Left lung (tissue), 10 donors: Measurements from ENCODE around the gene TRIM39. TPM values are rescaled to one million over a fixed set of nuclear protein-coding genes. Genes with fewer than 3 reads are reported as not detected.

Experiments used
- ATAC-seq: fragments of 200-7000 bp; cut with Tn5 transposase; one replicate; pipeline ENCODE4 v1.9.1; 2020; ENCODE audit warnings: moderate library complexity
- DNase-seq, 4 donors: peaks; one replicate each; pipeline ENCODE4 v3.0.0-alpha.2; 2013 to 2020
- H3K27ac ChIP-seq, 2 donors: fragments of 200-600 bp; sonication (generic) in 1 of 2; one replicate each; pipeline versions ENCODE4 v1.5.0 to v1.8.0; 2020 to 2021
- H3K27me3 ChIP-seq, 2 donors: fragments of 200-600 bp; sonication (generic) in 1 of 2; one replicate each; pipeline versions ENCODE4 v1.5.0 to v1.8.0; 2020 to 2021
- H3K36me3 ChIP-seq, 2 donors: fragments of 200-600 bp; sonication (generic) in 1 of 2; one replicate each; pipeline versions ENCODE4 v1.5.0 to v1.8.0; 2020 to 2021
- H3K4me1 ChIP-seq, 2 donors: fragments of 200-600 bp; one replicate each; pipeline ENCODE4 v1.8.0; 2021
- H3K4me3 ChIP-seq, 2 donors: fragments of 200-600 bp; sonication (generic) in 1 of 2; one replicate each; pipeline versions ENCODE4 v1.5.0 to v1.8.0; 2020 to 2021; ENCODE audit warnings: mild to moderate bottlenecking in 1 of 2
- H3K9me3 ChIP-seq, 2 donors: fragments of 200-600 bp; sonication (generic) in 1 of 2; one replicate each; pipeline versions ENCODE4 v1.5.0 to v1.8.0; 2020 to 2021
- intact Hi-C, 2 donors: fragments of 100-400 bp; cut with DNase I; formaldehyde crosslinking; loops; one replicate each; pipeline versions ENCODE4 v1.11.2 to v1.14.2; 2022
- polyA plus RNA-seq, 6 donors: library from polyadenylated mRNA; unstranded; fragments of 120-200 nt; gene quantifications; one replicate each; pipeline ENCODE4 v1.2.1, GENCODE V29; 2013; ENCODE audit not compliant: insufficient read length in 6 of 6
- total RNA-seq, 2 donors: library from RNA; stranded (reverse); fragmentation: NEBNext Ultra II Directional; extraction: Animal tissue kit (Norgen Biotek cat#: 25700); gene quantifications; one replicate each; pipeline ENCODE4 v1.2.1, GENCODE V29; 2021
- TF ChIP-seq, protein P1 (sequence below), 2 donors: fragments of 200-600 bp; sonication (generic) in 1 of 2; IDR thresholded peaks; one replicate each; pipeline versions ENCODE4 v1.5.0 to v1.8.0; 2021; ENCODE audit warnings: antibody characterized with exemption in 2 of 2
- donor health status: DM: no; HTN: yes; CAD: no.
- donor health status: DM: no; HTN: no; CAD: no.

TRIM39 gene
- total and polyA plus RNA-seq, 8 donors, result 10.2 to 13.7 (median 12.0) TPM

DNA sequence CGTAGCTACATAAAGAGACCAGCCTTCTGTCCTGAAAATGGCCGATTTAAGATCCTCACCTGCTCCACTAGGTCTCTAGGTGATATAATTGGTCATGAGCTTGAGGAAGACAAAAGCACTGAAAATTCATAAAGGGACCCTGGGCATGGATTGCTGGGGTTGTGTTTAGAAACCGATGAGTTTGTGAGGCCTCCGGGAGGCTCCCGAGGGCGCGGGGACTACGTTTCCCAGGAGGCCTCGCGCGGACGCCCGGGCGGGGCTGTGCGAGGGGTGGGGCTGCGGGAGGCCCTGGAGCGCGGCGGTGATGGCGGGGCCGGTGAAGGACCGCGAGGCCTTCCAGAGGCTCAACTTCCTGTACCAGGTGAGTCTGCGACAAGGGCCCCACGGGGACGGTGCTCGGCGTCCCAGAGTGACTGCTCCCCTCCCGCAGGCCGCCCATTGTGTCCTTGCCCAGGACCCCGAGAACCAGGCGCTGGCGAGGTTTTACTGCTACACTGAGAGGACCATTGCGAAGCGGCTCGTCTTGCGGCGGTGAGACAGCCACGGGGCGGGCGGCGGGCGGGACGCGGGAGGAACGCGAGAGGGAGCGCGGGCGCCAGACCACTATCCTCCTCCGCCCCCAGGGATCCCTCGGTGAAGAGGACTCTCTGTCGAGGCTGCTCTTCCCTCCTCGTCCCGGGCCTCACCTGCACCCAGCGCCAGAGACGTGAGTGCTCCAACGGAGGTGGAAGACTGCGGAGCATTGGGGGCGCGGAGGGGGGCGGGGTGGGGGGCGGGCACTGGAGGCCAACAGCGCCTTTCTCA lies 18.3 kb downstream of the TRIM39 start, which contains the start of gene RPP21:
TSS of gene RPP21 (plus strand) at position 289 of the 804 bp plus-strand sequence. CDS start at position 305, 16 bp downstream.
- TF ChIP-seq, protein P1, sequence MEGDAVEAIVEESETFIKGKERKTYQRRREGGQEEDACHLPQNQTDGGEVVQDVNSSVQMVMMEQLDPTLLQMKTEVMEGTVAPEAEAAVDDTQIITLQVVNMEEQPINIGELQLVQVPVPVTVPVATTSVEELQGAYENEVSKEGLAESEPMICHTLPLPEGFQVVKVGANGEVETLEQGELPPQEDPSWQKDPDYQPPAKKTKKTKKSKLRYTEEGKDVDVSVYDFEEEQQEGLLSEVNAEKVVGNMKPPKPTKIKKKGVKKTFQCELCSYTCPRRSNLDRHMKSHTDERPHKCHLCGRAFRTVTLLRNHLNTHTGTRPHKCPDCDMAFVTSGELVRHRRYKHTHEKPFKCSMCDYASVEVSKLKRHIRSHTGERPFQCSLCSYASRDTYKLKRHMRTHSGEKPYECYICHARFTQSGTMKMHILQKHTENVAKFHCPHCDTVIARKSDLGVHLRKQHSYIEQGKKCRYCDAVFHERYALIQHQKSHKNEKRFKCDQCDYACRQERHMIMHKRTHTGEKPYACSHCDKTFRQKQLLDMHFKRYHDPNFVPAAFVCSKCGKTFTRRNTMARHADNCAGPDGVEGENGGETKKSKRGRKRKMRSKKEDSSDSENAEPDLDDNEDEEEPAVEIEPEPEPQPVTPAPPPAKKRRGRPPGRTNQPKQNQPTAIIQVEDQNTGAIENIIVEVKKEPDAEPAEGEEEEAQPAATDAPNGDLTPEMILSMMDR (IDR thresholded peaks at IDR 0.05), result no peak
- H3K27ac ChIP-seq, result peak within 1 kb of the TSS; percentile 85 to 87
- intact Hi-C loops, result no loop called here
- H3K9me3 ChIP-seq, result no peaks in the 10 kb centered on the region
- peak; percentile 78 to 99 (median 86) for DNase-seq
- no peaks in the 10 kb centered on the region for H3K27me3 ChIP-seq
- peak within 1 kb of the TSS; percentile 70 to 92 for H3K4me3 ChIP-seq
- peak; percentile 100 for ATAC-seq
- peaks cover 0 to 15% of the 10 kb centered on the region in 2 donors for H3K4me1 ChIP-seq
- peaks cover 0 to 42% of the 10 kb centered on the region in 2 donors for H3K36me3 ChIP-seq

DNA sequence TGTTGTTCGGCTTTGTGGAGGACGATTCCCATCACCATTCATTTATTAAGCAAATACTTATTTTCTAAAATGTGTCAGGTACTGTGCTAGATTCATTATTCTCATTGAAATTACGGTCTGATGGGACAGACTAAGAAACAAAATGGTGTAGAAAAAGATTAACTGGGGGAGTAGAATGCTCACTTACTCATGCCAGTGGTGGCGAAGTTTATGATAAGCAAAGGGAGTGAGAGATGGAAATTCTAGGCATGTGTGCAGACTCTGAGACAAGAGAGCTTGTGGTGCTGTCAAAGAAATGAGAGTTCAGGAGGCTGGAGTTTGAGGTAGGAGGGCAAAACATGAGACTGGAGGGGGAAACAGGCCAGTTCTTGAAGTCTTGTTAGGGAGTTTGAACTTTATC lies 19.1 kb downstream of the TRIM39 start:
- peaks cover 0 to 34% of the 10 kb centered on the region in 2 donors for H3K36me3 ChIP-seq
- peaks cover 0 to 15% of the 10 kb centered on the region in 2 donors for H3K4me1 ChIP-seq
- TF ChIP-seq, protein P1 (IDR thresholded peaks at IDR 0.05), result no peak
- ATAC-seq, result no peak
- no peak overlapping the region for H3K27ac ChIP-seq
- intact Hi-C loops, result no loop called here
- DNase-seq, result no peak
- H3K4me3 ChIP-seq, result peak overlapping the region; percentile 70 to 92
- no peaks in the 10 kb centered on the region for H3K9me3 ChIP-seq
- H3K27me3 ChIP-seq, result no peaks in the 10 kb centered on the region

GRCh38 chr6:30348957-30349356 lies 22.2 kb downstream of the TRIM39 start:
- no peak overlapping the region for H3K27ac ChIP-seq
- DNase-seq (no peak), ATAC-seq (no peak)
- no peak overlapping the region for H3K4me3 ChIP-seq
- H3K36me3 ChIP-seq, result peaks cover 0 to 18% of the 10 kb centered on the region in 2 donors
- peaks cover 0 to 15% of the 10 kb centered on the region in 2 donors for H3K4me1 ChIP-seq
- no peaks in the 10 kb centered on the region for H3K27me3 ChIP-seq
- no peaks in the 10 kb centered on the region for H3K9me3 ChIP-seq
- intact Hi-C loops, result no loop called here
- TF ChIP-seq, protein P1 (IDR thresholded peaks at IDR 0.05), result no peak

GRCh38 chr6:30349421-30350177 lies 22.9 kb downstream of the TRIM39 start:
- intact Hi-C loops, result no loop called here
- no peak overlapping the region for H3K4me3 ChIP-seq
- TF ChIP-seq, protein P1 (IDR thresholded peaks at IDR 0.05), result no peak

DNA sequence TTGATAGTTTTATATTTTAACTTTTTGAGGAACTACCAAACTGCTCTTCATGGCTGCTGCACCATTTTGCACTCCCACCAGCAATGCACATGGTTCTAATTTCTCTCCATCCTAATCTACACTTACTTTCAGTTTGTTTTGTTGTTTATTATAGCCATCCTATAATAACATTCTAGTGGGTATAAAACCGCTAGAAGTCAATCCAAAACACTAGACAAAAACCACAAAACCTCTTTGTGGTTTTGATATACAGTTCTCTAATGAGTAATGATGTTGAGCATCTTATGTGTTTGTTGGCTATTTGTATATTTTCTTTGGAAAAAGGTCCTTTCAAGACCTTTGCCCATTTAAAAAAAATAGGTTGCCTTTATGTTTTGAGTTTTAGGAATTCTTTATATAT lies 23.8 kb downstream of the TRIM39 start:
- ATAC-seq (no peak), DNase-seq (no peak)
- Histone ChIP-seq H3K4me3 (no peak overlapping the region), H3K36me3 (peaks cover 0 to 18% of the 10 kb centered on the region in 2 donors), H3K27me3 (peaks cover 0 to 5% of the 10 kb centered on the region in 2 donors), H3K27ac (no peak overlapping the region), H3K4me1 (peaks cover 0 to 7% of the 10 kb centered on the region in 2 donors), H3K9me3 (no peaks in the 10 kb centered on the region)
- intact Hi-C loops, result no loop called here
- TF ChIP-seq, protein P1 (IDR thresholded peaks at IDR 0.05), result no peak

More at GRCh38 chr6:30349421-30350177, 22.9 kb downstream of the TRIM39 start:
- ATAC-seq (no peak), DNase-seq (no peak)
- no peaks in the 10 kb centered on the region for H3K27me3 ChIP-seq
- peaks cover 0 to 18% of the 10 kb centered on the region in 2 donors for H3K36me3 ChIP-seq
- no peak overlapping the region for H3K27ac ChIP-seq
- no peaks in the 10 kb centered on the region for H3K9me3 ChIP-seq
- peaks cover 0 to 13% of the 10 kb centered on the region in 2 donors for H3K4me1 ChIP-seq
